ENCODE results near the gene KIF19.

GRCh38 chr17:74277935-74278334 lies 48.1 kb upstream of the KIF19 start:
- TF ChIP-seq HMGXB4 (CRISPR knock-in tag; IDR thresholded peaks at IDR 0.05; ENCODE audit: borderline replicate concordance), result no peak
- no peak for TF ChIP-seq CTCF (IDR thresholded peaks at IDR 0.05)
- no peak for TF ChIP-seq MAX (IDR thresholded peaks at IDR 0.05)
- TF ChIP-seq JUN (IDR thresholded peaks at IDR 0.05), result no peak
- no peak for TF ChIP-seq JUNB (IDR thresholded peaks at IDR 0.05)
- no peak for TF ChIP-seq GATA3 (IDR thresholded peaks at IDR 0.05; ENCODE audit: borderline replicate concordance)
- TF ChIP-seq RFX5 (IDR thresholded peaks at IDR 0.05), result no peak
- TF ChIP-seq BHLHE40 (IDR thresholded peaks at IDR 0.05; ENCODE audit: low read depth, low read length), result no peak
- TF ChIP-seq RNF2 (IDR thresholded peaks at IDR 0.05; ENCODE audit: borderline replicate concordance, low read depth), result no peak
- no peak for TF ChIP-seq SMC3 (IDR thresholded peaks at IDR 0.05)

Data from A549 (cell line).